ENCODE data around the gene MKRN2. TPM values are rescaled to one million over a fixed set of nuclear protein-coding genes. Genes with fewer than 3 reads are reported as not detected.

The MKRN2 gene
- total and polyA plus RNA-seq, 9 of the 15 experiments (the other 6 are each of a cell fraction or from before 2014, with no cell fraction given) = 29.4 to 63.2 (median 42.9) TPM

- FAIRE-seq = no peak
Measured at GRCh38 chr3:12603969-12604368, 47.1 kb downstream of the MKRN2 start.

More at GRCh38 chr3:12603969-12604368, 47.1 kb downstream of the MKRN2 start:
- H3K79me2 ChIP-seq (ENCODE audit: control insufficient read depth, insufficient read depth, low read length) = 0 out of 3 replicates have a peak, but pooled peaks cover 2% of the 10 kb centered on the region
- intact Hi-C loops (cut with micrococcal nuclease) (no loop called here), in situ Hi-C loops (cut with MboI) (no loop called here)
- ATAC-seq (no peak), DNase-seq (ENCODE audit: extremely low read depth in 1 of 4, low spot score in 3 of 4) (no peak)
- H3K27me3 ChIP-seq (ENCODE audit: control insufficient read depth in 2 of 2, insufficient read depth in 2 of 2, low read length in 2 of 2) = no peaks in the 10 kb centered on the region
- no peaks in the 10 kb centered on the region for H3K9me3 ChIP-seq (replicated peaks; ENCODE audit: control insufficient read depth, insufficient read depth, low read depth, low read length)
- H3K27ac ChIP-seq (ENCODE audit: extremely low read depth, low read depth, low read length) = no peak overlapping the region
- TF ChIP-seq IRF2 (CRISPR knock-in tag; IDR thresholded peaks at IDR 0.05) (no peak), CEBPB (tag; IDR thresholded peaks at IDR 0.05) (0 out of 2 replicates have a peak, but pooled peaks have one; percentile 10), EHMT2 (IDR thresholded peaks at IDR 0.05) (peak; percentile 76), RBM22 (IDR thresholded peaks at IDR 0.05; ENCODE audit: low read depth, low read length, poor library complexity, severe bottlenecking) (no peak), SP1 (CRISPR knock-in tag; IDR thresholded peaks at IDR 0.05) (no peak), REST (IDR thresholded peaks at IDR 0.05; ENCODE audit: borderline replicate concordance) (peak; percentile 89), REST (CRISPR knock-in tag; IDR thresholded peaks at IDR 0.05; ENCODE audit: low read depth) (no peak)
- ChIA-PET CTCF (ENCODE audit: low intra/inter-chr PET ratio) (no interaction called here), POLR2A (no interaction called here)
- no peaks in the 10 kb centered on the region for H3K9me1 ChIP-seq (ENCODE audit: control insufficient read depth, insufficient read depth, low read length)
- BruUV-seq (replicated peaks) = no TSS peak
- no peak overlapping the region for H3K9ac ChIP-seq (ENCODE audit: insufficient read depth in 1 of 2, low read depth in 2 of 2, low read length in 2 of 2)
- H2AFZ ChIP-seq (ENCODE audit: low read depth, low read length) = no peak overlapping the region
- no peak overlapping the region for H3K4me2 ChIP-seq (ENCODE audit: insufficient read depth, low read length)
- 89% methylated on average over 2 of the region's 2 CpGs for WGBS (ENCODE audit: insufficient coverage, low coverage, missing lambda C conversion rate)
- H3K4me3 ChIP-seq = no peak overlapping the region
- H4K20me1 ChIP-seq (replicated peaks; ENCODE audit: control insufficient read depth, insufficient read depth, low read length) = no peaks in the 10 kb centered on the region
- H3K4me1 ChIP-seq (replicated peaks in 1 of 2; ENCODE audit: control insufficient read depth in 2 of 2, insufficient read depth in 2 of 2, low read length in 2 of 2) = no peaks in the 10 kb centered on the region
- peaks cover 93% of the 10 kb centered on the region for H3K36me3 ChIP-seq (ENCODE audit: control insufficient read depth, insufficient read depth, low read length)
